Cerebellar cortex (tissue), 1 donor: ENCODE measurements around the gene PRG3.

Experiments used
- DNase-seq: peaks from one replicate; pipeline ENCODE4 v3.0.0-alpha.2; 2015; ENCODE audit warnings: low spot score

The PRG3 gene, protein sequence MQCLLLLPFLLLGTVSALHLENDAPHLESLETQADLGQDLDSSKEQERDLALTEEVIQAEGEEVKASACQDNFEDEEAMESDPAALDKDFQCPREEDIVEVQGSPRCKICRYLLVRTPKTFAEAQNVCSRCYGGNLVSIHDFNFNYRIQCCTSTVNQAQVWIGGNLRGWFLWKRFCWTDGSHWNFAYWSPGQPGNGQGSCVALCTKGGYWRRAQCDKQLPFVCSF

DNA sequence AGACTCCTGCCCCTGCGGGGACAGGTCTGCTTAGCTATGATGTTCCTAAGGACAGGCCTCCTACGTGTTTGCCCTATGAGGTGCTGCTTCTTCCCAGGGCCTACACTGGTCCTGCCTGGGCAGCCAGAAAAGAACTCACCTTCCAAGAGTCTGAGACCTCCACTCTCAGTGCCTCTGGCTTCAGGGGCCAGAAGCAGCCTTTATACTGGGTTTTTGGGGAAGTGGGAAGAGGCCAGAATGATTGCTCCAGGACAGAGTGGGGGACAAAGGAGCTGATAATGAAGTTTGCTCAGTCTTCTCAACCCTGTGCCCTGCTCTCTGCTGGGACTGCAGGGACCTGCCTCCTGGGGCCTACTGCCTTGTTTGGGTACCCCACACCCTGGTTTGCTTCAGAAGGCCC, at the start of gene PRG3:
PRG3 (minus strand) TSS at position 176 of the 400 bp plus-strand sequence. CDS start 442 bp downstream, outside the sequence.
- no peak for DNase-seq

GRCh38 chr11:57429946-57430345, 49.0 kb upstream of the PRG3 start:
- no peak for DNase-seq

- no peak for DNase-seq
Measured at GRCh38 chr11:57428643-57429042, 47.7 kb upstream of the PRG3 start.

GRCh38 chr11:57427727-57428082, 46.8 kb upstream of the PRG3 start:
- DNase-seq: peak; percentile 66

DNA sequence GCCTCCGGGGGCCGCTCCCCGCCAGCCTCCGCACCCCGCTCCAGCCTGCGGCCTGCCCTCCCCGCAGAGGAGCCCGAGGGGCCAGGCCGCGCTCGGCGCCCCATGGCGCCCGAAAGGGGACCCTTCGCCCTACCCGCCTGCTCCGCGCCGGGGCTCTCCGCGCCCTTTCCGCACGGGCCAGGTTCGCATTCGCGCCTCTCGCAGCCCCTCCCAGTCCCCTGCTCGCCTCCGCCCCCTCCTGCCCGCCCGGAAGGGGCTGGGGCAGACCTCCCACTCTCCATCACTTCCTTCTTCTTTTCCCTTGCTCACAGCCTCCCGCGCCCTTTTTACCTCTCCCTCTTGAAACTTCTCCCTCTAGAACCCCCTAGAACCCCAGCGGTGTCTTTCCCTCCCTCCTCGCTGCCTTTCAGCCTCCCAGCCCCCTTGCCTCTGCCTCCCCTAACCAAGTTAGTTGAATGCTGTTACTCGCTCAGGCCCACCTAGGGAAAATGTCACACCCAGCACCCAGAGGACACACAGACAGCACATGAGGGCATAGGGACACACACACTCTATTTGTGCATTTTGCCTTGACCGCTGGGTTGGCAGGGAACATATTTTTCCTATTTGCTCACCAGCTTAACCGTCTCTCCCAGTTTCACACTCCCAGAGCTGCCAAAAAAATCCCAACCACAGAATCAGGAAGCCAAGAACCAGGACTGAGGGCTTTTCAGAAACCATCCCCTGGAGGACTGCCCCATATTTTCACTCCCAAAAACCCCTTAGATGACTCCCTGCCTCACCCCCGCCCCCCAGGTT, 46.2 kb upstream of the PRG3 start, which contains the start of gene SLC43A3:
SLC43A3 (minus strand) TSS at position 193 of the 798 bp plus-strand sequence. CDS start 949 bp downstream, outside the sequence.
- DNase-seq: peak; percentile 41

DNA sequence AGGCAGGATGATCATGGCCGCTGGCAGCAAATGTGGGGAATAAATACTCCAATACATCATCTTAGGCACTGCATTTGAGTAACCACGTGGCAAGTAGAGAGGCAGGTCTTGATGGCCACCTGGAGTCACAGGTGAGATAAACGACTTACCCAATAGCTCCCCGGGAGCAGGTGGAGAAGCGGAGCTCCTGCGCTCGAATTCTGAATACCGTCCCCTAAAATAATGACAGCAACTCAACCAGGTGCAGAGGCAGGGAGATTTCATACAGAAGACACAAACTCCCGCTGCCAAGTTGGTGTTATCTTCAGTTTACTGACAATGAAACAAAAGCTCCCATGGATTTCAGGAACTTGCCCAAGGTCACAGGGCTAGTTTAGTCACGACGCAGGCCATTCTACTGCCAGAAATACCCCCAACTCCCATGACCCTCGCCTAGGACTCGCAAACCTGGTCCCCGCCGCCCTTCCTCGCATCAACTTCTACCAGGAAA, 45.5 kb upstream of the PRG3 start:
- peak; percentile 3 for DNase-seq

- no peak for DNase-seq
Measured at GRCh38 chr11:57425565-57426438, 44.9 kb upstream of the PRG3 start.

- DNase-seq: peak; percentile 10
Measured at GRCh38 chr11:57424792-57425564, 44.0 kb upstream of the PRG3 start.

GRCh38 chr11:57424137-57424791, 43.3 kb upstream of the PRG3 start:
- DNase-seq: no peak

DNA sequence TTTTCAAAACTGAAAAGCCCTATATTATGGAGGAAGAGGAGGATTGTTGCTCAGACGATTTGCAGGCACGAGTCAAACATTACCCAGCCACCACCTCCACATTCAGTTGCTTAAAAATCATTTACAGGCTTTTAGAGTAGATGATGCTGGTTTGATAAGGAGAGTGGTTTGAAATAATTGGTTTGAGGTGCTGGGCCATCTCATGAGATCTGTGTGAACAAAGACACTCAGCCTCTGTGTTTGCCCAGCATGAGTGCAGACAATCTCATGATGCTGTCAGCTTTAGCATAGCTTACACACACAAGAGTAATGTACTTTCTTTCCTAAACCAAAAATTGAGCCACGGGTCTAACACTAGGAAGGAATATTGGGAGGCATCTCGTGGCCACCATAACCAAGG, 41.7 kb upstream of the PRG3 start:
- DNase-seq: no peak

DNA sequence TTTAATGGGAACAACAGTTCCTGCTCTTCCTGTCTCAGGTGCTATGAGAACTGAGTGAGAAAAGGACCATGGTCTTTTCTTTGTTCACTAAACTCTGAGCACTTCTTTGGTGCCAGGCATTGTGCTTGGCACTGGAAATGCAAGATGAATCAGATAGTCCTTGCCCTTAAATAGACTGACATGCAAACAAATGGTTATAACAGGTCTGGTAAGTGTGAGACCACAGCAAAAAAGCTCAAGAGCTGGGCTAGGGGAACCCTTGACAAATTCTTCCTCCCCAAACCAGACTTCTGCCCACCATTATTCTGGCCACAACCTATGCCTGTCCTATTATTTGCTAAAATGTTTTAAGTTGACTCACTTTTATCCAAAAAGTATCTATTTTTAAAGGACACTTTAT, 40.9 kb upstream of the PRG3 start:
- no peak for DNase-seq

DNA sequence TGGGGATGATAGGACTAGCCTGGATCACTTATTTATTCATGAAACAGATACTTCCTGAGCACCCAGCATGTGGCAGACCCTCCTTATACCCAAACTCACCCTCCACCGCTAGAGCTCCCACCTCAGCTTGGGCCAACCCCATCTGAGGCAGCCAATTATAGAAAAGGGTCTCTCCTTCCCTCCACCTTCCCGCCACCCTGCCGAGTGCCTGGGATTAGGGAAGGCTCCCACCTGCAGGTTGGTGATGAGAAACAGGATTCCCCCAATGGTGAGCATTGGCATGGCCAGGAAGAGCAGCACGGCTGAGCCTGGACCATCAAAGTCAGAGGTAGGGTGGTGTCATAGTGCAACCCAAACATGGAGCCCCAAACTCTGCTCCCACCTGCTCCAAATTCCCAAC, 40.1 kb upstream of the PRG3 start:
- no peak for DNase-seq

- DNase-seq: no peak
Measured at GRCh38 chr11:57419146-57419545, 38.2 kb upstream of the PRG3 start.

DNA sequence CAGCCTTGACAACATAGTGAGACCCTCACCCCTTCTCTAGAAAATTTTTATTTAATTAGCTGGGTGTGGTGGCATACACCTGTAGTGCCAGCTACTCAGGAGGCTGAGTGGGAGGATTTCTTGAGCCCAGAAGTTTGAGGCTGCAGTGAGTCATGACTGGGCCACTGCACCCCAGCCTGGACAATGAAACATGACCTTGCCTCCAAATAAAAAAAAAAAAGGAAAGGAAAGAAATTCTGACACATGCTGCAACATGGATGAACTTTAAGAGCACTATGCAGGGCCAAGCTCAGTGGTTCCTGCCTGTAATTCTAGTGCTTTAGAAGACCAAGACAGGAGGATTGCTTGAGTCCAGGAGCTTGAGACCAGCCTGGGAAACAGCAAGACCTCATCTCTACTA, 37.2 kb upstream of the PRG3 start:
- DNase-seq: no peak

DNA sequence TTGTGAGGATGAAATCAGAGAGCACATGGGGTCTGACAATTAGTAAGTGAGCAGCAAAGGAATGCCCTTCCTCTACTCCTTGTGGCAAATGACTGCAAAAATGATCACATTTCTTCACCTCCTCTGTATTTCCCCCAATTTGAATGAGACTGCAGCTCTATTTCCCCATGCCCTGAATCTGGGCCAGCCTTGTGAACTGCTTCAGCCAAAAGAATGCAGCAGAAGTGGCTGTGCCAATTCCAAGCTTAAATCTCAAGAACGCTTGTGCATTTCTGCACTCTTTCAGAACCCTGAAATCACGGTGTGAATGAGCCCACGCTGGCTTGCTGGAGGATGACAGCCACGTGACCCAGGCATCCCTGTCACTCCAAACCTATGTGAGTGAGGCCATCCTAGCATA, 36.1 kb upstream of the PRG3 start:
- DNase-seq: no peak

DNA sequence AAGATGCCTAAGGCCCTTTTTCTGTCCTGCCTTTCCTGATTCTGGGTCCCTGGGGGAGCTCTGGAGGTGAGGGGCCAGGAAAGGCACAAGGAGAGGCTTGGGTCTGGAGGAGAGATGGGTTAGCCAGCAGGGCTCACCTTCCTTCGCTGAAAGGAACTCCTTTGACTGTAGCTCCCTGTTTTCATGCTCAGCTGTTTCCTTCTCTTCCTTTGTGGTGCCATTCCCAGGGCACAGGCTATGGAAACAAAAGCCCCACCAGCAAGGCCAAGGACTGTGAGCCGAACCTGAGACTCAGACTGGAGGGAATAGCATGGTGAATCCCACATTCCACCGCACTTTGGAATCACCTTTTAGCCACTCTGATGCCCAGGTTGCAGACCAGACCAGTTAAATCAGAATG, 35.5 kb upstream of the PRG3 start:
- no peak for DNase-seq

GRCh38 chr11:57414612-57415212, 33.8 kb upstream of the PRG3 start:
- DNase-seq: no peak

GRCh38 chr11:57413681-57414080, 32.7 kb upstream of the PRG3 start:
- DNase-seq: no peak

DNA sequence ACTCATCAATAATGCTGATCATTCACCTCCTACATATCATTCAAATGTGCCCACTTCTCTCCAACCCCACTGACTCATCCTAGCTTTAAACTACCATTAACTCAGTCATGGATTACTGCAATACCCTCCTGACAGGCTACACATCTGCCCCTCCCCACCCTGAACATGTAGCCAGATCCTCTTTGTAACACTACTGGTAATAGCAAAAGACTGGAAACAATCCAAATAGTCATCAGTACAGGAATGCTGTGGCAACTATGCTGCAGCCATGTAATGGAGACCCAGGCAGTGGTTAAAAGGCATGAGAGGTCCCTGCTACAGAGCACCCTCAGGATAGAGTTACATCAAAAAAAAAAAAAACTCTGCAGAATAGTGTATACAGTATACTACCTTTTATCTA, 29.3 kb upstream of the PRG3 start:
- DNase-seq: no peak

- DNase-seq: no peak
Measured at GRCh38 chr11:57409321-57410100, 28.6 kb upstream of the PRG3 start.
